Measurements from ENCODE around the gene SSH3.

DNA sequence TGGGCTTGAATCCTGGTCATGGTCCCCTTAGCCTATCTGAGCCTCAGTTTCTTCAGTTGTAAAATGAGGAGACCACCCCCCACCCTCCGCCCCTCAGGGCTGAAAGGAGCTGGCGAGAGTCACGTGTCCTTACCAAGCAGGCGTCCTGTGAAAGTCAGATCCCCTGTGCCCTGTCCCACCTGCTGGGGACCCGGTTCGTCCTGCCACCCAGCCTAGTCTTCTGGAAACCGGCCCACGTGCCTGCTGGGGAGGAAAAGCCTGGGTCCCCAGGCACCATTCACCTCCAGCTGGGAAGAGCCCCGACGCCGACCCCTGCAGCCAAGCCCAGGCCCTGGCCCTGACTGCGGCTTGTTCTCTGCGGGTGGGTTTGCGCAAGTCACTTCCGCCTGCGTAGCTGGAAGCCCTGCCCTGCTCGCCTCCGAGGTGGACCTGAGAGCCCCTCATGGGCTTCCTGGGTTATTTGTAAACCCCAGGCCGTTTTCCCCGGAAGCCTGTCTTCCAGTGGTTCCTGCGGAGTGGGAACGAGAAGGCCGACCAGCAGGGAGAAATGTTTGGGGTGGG, 679 bp upstream of the SSH3 start:
- TF ChIP-seq RAD21 (IDR thresholded peaks at IDR 0.05; ENCODE audit: low read length) (no peak), MXI1 (IDR thresholded peaks at IDR 0.05; ENCODE audit: low read depth, low read length) (no peak), JUND (IDR thresholded peaks at IDR 0.05) (no peak), YY1 (IDR thresholded peaks at IDR 0.05; ENCODE audit: low read depth) (no peak)
- TF ChIP-seq, protein P1, sequence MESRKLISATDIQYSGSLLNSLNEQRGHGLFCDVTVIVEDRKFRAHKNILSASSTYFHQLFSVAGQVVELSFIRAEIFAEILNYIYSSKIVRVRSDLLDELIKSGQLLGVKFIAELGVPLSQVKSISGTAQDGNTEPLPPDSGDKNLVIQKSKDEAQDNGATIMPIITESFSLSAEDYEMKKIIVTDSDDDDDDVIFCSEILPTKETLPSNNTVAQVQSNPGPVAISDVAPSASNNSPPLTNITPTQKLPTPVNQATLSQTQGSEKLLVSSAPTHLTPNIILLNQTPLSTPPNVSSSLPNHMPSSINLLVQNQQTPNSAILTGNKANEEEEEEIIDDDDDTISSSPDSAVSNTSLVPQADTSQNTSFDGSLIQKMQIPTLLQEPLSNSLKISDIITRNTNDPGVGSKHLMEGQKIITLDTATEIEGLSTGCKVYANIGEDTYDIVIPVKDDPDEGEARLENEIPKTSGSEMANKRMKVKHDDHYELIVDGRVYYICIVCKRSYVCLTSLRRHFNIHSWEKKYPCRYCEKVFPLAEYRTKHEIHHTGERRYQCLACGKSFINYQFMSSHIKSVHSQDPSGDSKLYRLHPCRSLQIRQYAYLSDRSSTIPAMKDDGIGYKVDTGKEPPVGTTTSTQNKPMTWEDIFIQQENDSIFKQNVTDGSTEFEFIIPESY (IDR thresholded peaks at IDR 0.05; ENCODE audit: borderline replicate concordance, low read depth) = no peak
